Measurements from ENCODE around the gene PPARD.

GRCh38 chr6:35367646-35368037 lies 25.3 kb downstream of the PPARD start:
- no peak for TF ChIP-seq CTCF (conservative IDR thresholded peaks at IDR 0.05; ENCODE audit: low read length)
- no peak for TF ChIP-seq EZH2phosphoT487 (IDR thresholded peaks at IDR 0.05; ENCODE audit: borderline replicate concordance, low read depth, low read length)

All from OCI-LY7 (cell line).